Liver (tissue), 9 donors: Measurements from ENCODE around the gene C21orf58. TPM values are rescaled to one million over a fixed set of nuclear protein-coding genes. Genes with fewer than 3 reads are reported as not detected.

Source experiments
- DNase-seq: peaks from one replicate; pipeline ENCODE4 v3.0.0-alpha.2; 2017; ENCODE audit warnings: low spot score
- H3K27ac ChIP-seq, 2 donors: one replicate each; pipeline ENCODE4 v1.7.0; 2013; ENCODE audit warnings: inconsistent platforms in 2 of 2, low read length in 2 of 2, control low read depth in 1 of 2, low read depth in 1 of 2, mild to moderate bottlenecking in 1 of 2
- H3K27me3 ChIP-seq, 4 donors: one replicate each; pipeline versions ENCODE4 v1.6.1 to v1.7.0; 2013; ENCODE audit warnings: low read length in 3 of 4, inconsistent platforms in 1 of 4, mild to moderate bottlenecking in 1 of 4, moderate library complexity in 1 of 4; ENCODE audit not compliant: control insufficient read depth in 4 of 4, insufficient read depth in 4 of 4
- H3K36me3 ChIP-seq, 4 donors: one replicate each; pipeline versions ENCODE4 v1.6.1 to v1.7.0; 2013; ENCODE audit warnings: low read length in 3 of 4, mild to moderate bottlenecking in 3 of 4, low read depth in 1 of 4, moderate library complexity in 1 of 4; ENCODE audit not compliant: control insufficient read depth in 4 of 4, insufficient read depth in 3 of 4
- H3K4me1 ChIP-seq, 4 donors: one replicate each; pipeline versions ENCODE4 v1.6.1 to v1.7.0; 2013; ENCODE audit warnings: low read length in 3 of 4, mild to moderate bottlenecking in 3 of 4, moderate library complexity in 1 of 4; ENCODE audit not compliant: control insufficient read depth in 4 of 4, insufficient read depth in 4 of 4
- H3K4me3 ChIP-seq, 3 donors: one replicate each; pipeline versions ENCODE4 v1.6.1 to v1.7.0; 2013; ENCODE audit warnings: low read length in 3 of 3, control low read depth in 1 of 3, low read depth in 1 of 3, mild to moderate bottlenecking in 1 of 3
- H3K9ac ChIP-seq, 2 donors: one replicate each; pipeline ENCODE4 v1.7.0; 2013; ENCODE audit warnings: low read length in 2 of 2, mild to moderate bottlenecking in 2 of 2, moderate library complexity in 2 of 2, control low read depth in 1 of 2, low read depth in 1 of 2
- H3K9me3 ChIP-seq, 4 donors: one replicate each; pipeline versions ENCODE4 v1.6.1 to v1.7.0; 2013; ENCODE audit warnings: low read length in 3 of 4; ENCODE audit not compliant: control insufficient read depth in 4 of 4
- EGR1 ChIP-seq, 2 donors: IDR thresholded peaks; 2 replicates each; pipeline ENCODE4 v1.6.1; 2016 to 2018; ENCODE audit warnings: antibody characterized with exemption in 2 of 2, low read depth in 2 of 2
- FOXA1 ChIP-seq: IDR thresholded peaks from 2 replicates; pipeline ENCODE4 v1.6.1; 2016; ENCODE audit warnings: antibody characterized with exemption
- FOXA2 ChIP-seq: IDR thresholded peaks from 2 replicates; pipeline ENCODE4 v1.6.1; 2016; ENCODE audit warnings: antibody characterized with exemption
- GABPA ChIP-seq, 2 donors: IDR thresholded peaks in 1 of 2; conservative IDR thresholded peaks in 1 of 2; 2 replicates each; pipeline ENCODE4 v1.6.1; 2016; ENCODE audit warnings: antibody characterized with exemption in 2 of 2, mild to moderate bottlenecking in 1 of 2, moderate library complexity in 1 of 2
- HNF4A ChIP-seq, 2 donors: conservative IDR thresholded peaks; 2 replicates each; pipeline ENCODE4 v1.6.1; 2016; ENCODE audit warnings: antibody characterized with exemption in 2 of 2, mild to moderate bottlenecking in 2 of 2
- HNF4G ChIP-seq: IDR thresholded peaks from 2 replicates; pipeline ENCODE4 v1.6.1; 2016; ENCODE audit warnings: antibody characterized with exemption
- JUND ChIP-seq, 2 donors: IDR thresholded peaks; 2 replicates each; pipeline ENCODE4 v1.6.1; 2016; ENCODE audit warnings: antibody characterized with exemption in 2 of 2
- NR2F2 ChIP-seq: IDR thresholded peaks from 2 replicates; pipeline ENCODE4 v1.6.1; 2016; ENCODE audit warnings: antibody characterized with exemption
- RAD21 ChIP-seq, 2 donors: IDR thresholded peaks; 2 replicates each; pipeline ENCODE4 v1.6.1; 2016; ENCODE audit warnings: antibody characterized with exemption in 2 of 2, mild to moderate bottlenecking in 2 of 2
- RXRA ChIP-seq, 2 donors: IDR thresholded peaks; 2 replicates each; pipeline ENCODE4 v1.6.1; 2017 to 2018; ENCODE audit warnings: antibody characterized with exemption in 2 of 2, mild to moderate bottlenecking in 1 of 2
- SP1 ChIP-seq: IDR thresholded peaks from 2 replicates; pipeline ENCODE4 v1.6.1; 2018; ENCODE audit warnings: antibody characterized with exemption, mild to moderate bottlenecking
- TAF1 ChIP-seq: conservative IDR thresholded peaks from 2 replicates; pipeline ENCODE4 v1.6.1; 2016; ENCODE audit warnings: antibody characterized with exemption, mild to moderate bottlenecking
- YY1 ChIP-seq: IDR thresholded peaks from 2 replicates; pipeline ENCODE4 v1.6.1; 2016; ENCODE audit warnings: antibody characterized with exemption, mild to moderate bottlenecking
- WGBS: extraction: QIAGEN DNeasy Blood & Tissue Kit; methylation state at CpG from one replicate; pipeline ENCODE4 v1.1.7; 2013; 5-methylcytosine and 5-hydroxymethylcytosine counted together
- polyA plus RNA-seq, 2 donors: library from polyadenylated mRNA; stranded (reverse) in 1 of 2; unstranded in 1 of 2; fragments of 200-250 nt in 1 of 2; fragments of >200 nt in 1 of 2; fragmentation: Nextera tagmentation in 1 of 2; extraction: Ambion mirVana in 1 of 2; gene quantifications; one replicate each; pipeline versions ENCODE4 v1.2.1 to v1.2.3, GENCODE V29; 2013 to 2015
- total RNA-seq, 2 donors: library from RNA; depleted of rRNA; stranded (reverse); fragments of >200 nt; gene quantifications; one replicate each; pipeline ENCODE4 v1.2.3, GENCODE V29; 2014
- TF ChIP-seq, protein P1 (sequence below): IDR thresholded peaks from 2 replicates; pipeline ENCODE4 v1.6.1; 2016; ENCODE audit warnings: antibody characterized with exemption
- TF ChIP-seq, protein P2 (sequence below): IDR thresholded peaks from 2 replicates; pipeline ENCODE4 v1.6.1; 2016; ENCODE audit warnings: antibody characterized with exemption, mild to moderate bottlenecking
- TF ChIP-seq, protein P3 (sequence below): IDR thresholded peaks from 2 replicates; pipeline ENCODE4 v1.6.1; 2016; ENCODE audit warnings: antibody characterized with exemption
- TF ChIP-seq, protein P4 (sequence below): IDR thresholded peaks from 2 replicates; pipeline ENCODE4 v1.6.1; 2016; ENCODE audit warnings: antibody characterized with exemption
- TF ChIP-seq, protein P5 (sequence below): fragments of 150-350 bp; IDR thresholded peaks from 2 replicates; pipeline ENCODE4 v1.5.1; 2017; ENCODE audit warnings: improper control_type of control experiment, low read depth, low read length; ENCODE audit not compliant: missing input control
- donor health status: healthy.
- donor health status: healthy.
- donor health status: healthy.
- donor health status: healthy.
- donor health status: healthy.

The C21orf58 gene
- total and polyA plus RNA-seq, 4 donors = 0.59 to 17.7 (median 0.68) TPM

DNA sequence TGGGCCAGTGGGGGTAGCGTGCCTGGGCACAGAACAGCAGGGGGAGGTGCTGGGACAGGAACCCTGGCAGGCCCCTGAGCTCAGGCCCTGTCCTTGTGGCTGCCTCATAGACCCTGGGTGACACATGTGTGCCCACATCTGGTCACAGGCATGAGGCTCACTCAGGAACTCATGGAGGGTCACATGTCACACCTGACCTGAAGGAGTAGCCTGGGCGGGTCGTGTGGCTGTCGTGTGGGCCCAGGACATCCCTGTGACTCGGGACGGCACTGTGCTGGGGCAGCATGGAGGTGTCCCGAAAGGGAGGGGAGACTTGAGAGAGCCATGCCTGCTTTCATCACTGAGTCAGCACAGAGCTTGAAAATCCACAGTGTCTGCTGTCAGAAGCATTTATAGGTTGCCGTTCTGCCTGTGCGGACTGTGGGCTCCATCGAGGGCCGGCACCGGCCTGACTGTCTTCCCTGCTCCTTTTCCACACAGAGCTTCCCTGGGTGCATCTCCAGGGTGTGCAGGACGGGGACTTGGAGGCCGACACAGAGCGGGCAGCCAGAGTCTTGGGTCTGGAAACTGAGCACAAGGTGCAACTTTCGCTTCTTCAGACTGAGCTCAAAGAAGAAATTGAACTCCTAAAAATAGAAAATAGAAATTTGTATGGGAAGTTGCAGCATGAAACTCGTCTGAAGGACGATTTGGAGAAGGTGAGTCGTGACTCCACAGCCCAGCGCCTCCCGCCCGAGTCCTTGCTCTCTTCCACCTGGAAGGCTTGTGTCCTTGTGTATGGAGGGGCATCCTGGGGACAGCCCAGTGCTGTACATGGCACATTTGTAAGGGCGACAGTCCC, 33.0 kb upstream of the C21orf58 start:
- Histone ChIP-seq H3K27ac (no peak overlapping the region), H3K9ac (no peak overlapping the region)
- WGBS = 93% methylated on average over 23 of the region's 23 CpGs

More for the DNA sequence above, 33.0 kb upstream of the C21orf58 start:
- Histone ChIP-seq H3K36me3 (peaks cover 20 to 69% (median 25%) of the 10 kb centered on the region in 4 donors), H3K4me3 (no peak overlapping the region), H3K4me1 (no peaks in the 10 kb centered on the region), H3K27me3 (no peaks in the 10 kb centered on the region), H3K9me3 (no peaks in the 10 kb centered on the region)
- TF ChIP-seq HNF4G (no peak), FOXA2 (no peak), RXRA (IDR thresholded peaks at IDR 0.05) (no peak), SP1 (no peak), EGR1 (IDR thresholded peaks at IDR 0.05; ENCODE audit: low read depth in 2 of 2) (no peak), NR2F2 (no peak), JUND (IDR thresholded peaks at IDR 0.05) (no peak), HNF4A (conservative IDR thresholded peaks at IDR 0.05) (no peak), YY1 (no peak), RAD21 (IDR thresholded peaks at IDR 0.05) (no peak), TAF1 (no peak), FOXA1 (no peak), GABPA (IDR thresholded peaks at IDR 0.05 in 1 of 2, conservative IDR thresholded peaks at IDR 0.05 in 1 of 2) (no peak)
- TF ChIP-seq, protein P1, sequence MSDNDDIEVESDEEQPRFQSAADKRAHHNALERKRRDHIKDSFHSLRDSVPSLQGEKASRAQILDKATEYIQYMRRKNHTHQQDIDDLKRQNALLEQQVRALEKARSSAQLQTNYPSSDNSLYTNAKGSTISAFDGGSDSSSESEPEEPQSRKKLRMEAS = no peak
- TF ChIP-seq, protein P2, sequence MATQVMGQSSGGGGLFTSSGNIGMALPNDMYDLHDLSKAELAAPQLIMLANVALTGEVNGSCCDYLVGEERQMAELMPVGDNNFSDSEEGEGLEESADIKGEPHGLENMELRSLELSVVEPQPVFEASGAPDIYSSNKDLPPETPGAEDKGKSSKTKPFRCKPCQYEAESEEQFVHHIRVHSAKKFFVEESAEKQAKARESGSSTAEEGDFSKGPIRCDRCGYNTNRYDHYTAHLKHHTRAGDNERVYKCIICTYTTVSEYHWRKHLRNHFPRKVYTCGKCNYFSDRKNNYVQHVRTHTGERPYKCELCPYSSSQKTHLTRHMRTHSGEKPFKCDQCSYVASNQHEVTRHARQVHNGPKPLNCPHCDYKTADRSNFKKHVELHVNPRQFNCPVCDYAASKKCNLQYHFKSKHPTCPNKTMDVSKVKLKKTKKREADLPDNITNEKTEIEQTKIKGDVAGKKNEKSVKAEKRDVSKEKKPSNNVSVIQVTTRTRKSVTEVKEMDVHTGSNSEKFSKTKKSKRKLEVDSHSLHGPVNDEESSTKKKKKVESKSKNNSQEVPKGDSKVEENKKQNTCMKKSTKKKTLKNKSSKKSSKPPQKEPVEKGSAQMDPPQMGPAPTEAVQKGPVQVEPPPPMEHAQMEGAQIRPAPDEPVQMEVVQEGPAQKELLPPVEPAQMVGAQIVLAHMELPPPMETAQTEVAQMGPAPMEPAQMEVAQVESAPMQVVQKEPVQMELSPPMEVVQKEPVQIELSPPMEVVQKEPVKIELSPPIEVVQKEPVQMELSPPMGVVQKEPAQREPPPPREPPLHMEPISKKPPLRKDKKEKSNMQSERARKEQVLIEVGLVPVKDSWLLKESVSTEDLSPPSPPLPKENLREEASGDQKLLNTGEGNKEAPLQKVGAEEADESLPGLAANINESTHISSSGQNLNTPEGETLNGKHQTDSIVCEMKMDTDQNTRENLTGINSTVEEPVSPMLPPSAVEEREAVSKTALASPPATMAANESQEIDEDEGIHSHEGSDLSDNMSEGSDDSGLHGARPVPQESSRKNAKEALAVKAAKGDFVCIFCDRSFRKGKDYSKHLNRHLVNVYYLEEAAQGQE = no peak
- TF ChIP-seq, protein P3, sequence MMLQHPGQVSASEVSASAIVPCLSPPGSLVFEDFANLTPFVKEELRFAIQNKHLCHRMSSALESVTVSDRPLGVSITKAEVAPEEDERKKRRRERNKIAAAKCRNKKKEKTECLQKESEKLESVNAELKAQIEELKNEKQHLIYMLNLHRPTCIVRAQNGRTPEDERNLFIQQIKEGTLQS = no peak
- TF ChIP-seq, protein P4, sequence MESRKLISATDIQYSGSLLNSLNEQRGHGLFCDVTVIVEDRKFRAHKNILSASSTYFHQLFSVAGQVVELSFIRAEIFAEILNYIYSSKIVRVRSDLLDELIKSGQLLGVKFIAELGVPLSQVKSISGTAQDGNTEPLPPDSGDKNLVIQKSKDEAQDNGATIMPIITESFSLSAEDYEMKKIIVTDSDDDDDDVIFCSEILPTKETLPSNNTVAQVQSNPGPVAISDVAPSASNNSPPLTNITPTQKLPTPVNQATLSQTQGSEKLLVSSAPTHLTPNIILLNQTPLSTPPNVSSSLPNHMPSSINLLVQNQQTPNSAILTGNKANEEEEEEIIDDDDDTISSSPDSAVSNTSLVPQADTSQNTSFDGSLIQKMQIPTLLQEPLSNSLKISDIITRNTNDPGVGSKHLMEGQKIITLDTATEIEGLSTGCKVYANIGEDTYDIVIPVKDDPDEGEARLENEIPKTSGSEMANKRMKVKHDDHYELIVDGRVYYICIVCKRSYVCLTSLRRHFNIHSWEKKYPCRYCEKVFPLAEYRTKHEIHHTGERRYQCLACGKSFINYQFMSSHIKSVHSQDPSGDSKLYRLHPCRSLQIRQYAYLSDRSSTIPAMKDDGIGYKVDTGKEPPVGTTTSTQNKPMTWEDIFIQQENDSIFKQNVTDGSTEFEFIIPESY = no peak
- TF ChIP-seq, protein P5, sequence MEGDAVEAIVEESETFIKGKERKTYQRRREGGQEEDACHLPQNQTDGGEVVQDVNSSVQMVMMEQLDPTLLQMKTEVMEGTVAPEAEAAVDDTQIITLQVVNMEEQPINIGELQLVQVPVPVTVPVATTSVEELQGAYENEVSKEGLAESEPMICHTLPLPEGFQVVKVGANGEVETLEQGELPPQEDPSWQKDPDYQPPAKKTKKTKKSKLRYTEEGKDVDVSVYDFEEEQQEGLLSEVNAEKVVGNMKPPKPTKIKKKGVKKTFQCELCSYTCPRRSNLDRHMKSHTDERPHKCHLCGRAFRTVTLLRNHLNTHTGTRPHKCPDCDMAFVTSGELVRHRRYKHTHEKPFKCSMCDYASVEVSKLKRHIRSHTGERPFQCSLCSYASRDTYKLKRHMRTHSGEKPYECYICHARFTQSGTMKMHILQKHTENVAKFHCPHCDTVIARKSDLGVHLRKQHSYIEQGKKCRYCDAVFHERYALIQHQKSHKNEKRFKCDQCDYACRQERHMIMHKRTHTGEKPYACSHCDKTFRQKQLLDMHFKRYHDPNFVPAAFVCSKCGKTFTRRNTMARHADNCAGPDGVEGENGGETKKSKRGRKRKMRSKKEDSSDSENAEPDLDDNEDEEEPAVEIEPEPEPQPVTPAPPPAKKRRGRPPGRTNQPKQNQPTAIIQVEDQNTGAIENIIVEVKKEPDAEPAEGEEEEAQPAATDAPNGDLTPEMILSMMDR = no peak
- DNase-seq = no peak
